DND-41 (cell line): ENCODE results near the gene TSPAN9.

Experiments
- EZH2 ChIP-seq: IDR thresholded peaks from 3 replicates; pipeline ENCODE4 v1.6.1; 2012; ENCODE audit warnings: borderline replicate concordance, low read depth, mild to moderate bottlenecking, moderate library complexity, low read length, inconsistent platforms; ENCODE audit not compliant: severe bottlenecking
- TF ChIP-seq, protein P1 (sequence below): IDR thresholded peaks from 2 replicates; pipeline ENCODE4 v1.5.1; 2012; ENCODE audit warnings: borderline replicate concordance, low read length, moderate library complexity, mild to moderate bottlenecking; ENCODE audit not compliant: poor library complexity, severe bottlenecking; ENCODE audit errors: extremely low read depth

DNA sequence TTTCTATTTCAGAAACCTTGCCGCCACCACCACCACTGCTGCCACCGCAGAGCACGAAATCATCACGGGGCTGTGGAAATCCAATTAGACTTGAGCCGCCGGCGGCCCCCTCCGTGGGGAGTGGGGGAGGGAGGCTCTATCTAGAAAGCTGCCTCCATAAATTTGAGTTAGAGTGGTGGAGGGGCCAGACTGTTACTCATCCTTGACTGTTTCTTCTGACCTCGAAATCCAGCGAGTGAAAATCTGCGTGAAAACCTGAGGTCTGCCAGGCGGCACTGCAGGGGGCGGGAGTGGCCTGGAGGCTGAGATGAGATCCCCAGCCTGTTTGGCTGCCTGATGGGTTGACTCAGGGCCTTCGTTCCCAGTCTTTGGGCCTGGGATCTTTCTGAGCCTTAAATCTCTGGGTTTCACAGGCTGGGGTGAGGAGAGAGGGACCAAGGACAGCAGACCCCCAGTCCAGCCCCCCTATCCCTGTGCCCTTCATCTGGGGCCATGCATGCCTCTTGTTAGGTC is 29.9 kb downstream of the TSPAN9 start:
- TF ChIP-seq, protein P1, sequence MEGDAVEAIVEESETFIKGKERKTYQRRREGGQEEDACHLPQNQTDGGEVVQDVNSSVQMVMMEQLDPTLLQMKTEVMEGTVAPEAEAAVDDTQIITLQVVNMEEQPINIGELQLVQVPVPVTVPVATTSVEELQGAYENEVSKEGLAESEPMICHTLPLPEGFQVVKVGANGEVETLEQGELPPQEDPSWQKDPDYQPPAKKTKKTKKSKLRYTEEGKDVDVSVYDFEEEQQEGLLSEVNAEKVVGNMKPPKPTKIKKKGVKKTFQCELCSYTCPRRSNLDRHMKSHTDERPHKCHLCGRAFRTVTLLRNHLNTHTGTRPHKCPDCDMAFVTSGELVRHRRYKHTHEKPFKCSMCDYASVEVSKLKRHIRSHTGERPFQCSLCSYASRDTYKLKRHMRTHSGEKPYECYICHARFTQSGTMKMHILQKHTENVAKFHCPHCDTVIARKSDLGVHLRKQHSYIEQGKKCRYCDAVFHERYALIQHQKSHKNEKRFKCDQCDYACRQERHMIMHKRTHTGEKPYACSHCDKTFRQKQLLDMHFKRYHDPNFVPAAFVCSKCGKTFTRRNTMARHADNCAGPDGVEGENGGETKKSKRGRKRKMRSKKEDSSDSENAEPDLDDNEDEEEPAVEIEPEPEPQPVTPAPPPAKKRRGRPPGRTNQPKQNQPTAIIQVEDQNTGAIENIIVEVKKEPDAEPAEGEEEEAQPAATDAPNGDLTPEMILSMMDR: no peak
- TF ChIP-seq EZH2: no peak
